ENCODE results near the gene ATP10A.

ATP10A gene

DNA sequence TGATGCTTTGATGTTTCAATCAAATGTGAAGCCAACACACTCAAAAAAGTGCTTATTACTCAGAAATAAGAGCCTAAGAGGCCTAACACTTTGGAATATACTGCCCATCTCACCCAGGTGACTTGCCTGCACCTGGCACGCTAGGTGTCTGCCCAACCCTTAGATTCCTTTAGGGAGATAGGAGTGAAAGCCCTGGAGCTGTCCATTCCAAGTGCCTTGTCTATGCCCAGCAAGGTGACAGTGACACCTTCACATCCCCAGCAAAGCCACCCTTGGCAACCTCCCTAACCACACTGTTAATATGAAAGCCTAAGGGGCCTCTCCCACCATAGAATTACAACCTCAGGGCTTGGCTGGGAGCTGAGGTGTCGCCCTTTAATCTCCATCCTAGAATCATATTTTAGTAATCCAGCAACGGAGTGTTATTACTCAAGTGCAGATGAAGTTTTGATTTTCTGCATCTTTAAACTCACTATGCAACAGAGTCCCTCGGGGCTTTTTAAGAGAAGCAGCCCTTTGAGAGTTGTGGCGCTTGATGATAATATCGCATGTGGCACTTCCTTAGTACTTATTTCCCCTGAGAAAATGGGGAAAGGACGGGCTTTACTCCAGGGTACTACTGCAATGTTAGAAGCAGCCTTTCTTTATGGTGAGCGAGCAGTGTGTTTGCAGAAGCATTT lies 24.8 kb downstream of the ATP10A start:
- TF ChIP-seq, protein P1, sequence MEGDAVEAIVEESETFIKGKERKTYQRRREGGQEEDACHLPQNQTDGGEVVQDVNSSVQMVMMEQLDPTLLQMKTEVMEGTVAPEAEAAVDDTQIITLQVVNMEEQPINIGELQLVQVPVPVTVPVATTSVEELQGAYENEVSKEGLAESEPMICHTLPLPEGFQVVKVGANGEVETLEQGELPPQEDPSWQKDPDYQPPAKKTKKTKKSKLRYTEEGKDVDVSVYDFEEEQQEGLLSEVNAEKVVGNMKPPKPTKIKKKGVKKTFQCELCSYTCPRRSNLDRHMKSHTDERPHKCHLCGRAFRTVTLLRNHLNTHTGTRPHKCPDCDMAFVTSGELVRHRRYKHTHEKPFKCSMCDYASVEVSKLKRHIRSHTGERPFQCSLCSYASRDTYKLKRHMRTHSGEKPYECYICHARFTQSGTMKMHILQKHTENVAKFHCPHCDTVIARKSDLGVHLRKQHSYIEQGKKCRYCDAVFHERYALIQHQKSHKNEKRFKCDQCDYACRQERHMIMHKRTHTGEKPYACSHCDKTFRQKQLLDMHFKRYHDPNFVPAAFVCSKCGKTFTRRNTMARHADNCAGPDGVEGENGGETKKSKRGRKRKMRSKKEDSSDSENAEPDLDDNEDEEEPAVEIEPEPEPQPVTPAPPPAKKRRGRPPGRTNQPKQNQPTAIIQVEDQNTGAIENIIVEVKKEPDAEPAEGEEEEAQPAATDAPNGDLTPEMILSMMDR (conservative IDR thresholded peaks at IDR 0.05; ENCODE audit: low read length): no peak
- no peak overlapping the region for H3K4me3 ChIP-seq (ENCODE audit: low read length)
- DNase-seq (ENCODE audit: low read depth): no peak

DNA sequence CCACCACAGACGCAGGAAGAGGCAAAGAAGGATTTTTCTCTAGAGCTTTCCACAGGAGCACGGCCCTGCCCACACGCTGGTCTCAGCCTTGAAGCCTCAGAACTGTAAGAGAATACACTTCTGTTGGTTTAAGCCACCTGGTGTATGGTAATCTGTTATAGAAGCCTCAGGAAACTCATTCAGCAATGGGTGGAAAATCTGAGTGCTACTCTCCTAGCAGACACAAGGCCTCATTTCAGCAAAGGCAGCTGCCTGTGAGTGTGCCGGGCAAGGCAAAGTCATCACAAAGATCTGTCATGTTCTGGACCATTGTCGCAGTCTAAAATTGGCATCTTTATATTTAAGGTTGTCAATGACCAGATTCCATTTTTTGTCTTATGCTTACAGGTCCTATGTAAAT lies 31.0 kb downstream of the ATP10A start:
- TF ChIP-seq, protein P1 (conservative IDR thresholded peaks at IDR 0.05; ENCODE audit: low read length): no peak
- H3K4me3 ChIP-seq (ENCODE audit: low read length): no peak overlapping the region
- DNase-seq (ENCODE audit: low read depth): peak; percentile 38

DNA sequence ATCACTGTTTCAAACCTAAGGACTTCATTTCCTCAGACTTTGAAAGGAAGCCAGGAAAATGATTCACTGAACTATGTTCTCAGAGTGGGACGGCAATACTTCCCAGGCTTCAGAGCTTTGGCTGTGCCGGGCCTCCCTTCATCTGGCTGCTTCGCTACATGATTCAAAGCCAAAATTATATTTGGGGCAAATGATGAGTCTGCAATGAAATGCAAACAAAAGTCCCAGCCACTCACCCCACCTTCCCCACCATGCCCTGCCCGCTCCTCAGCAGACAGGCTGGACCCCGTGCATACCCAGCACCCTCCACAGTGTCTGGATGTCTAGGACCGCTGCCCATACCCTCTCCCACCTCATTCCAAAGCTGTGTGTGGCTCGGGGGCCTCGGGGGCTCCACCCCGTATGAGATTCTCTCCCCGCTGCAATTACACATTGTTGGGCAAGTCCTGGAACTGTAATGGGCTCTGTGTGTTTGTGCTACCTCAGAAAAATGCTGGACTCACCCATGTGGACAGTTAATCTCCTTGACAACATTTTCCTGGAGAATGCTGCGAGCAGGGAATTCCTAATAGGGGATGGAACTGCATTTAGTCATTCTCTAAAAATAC lies 32.2 kb downstream of the ATP10A start:
- TF ChIP-seq, protein P1 (conservative IDR thresholded peaks at IDR 0.05; ENCODE audit: low read length): no peak
- peak overlapping the region; percentile 49 for H3K4me3 ChIP-seq (ENCODE audit: low read length)

DNA sequence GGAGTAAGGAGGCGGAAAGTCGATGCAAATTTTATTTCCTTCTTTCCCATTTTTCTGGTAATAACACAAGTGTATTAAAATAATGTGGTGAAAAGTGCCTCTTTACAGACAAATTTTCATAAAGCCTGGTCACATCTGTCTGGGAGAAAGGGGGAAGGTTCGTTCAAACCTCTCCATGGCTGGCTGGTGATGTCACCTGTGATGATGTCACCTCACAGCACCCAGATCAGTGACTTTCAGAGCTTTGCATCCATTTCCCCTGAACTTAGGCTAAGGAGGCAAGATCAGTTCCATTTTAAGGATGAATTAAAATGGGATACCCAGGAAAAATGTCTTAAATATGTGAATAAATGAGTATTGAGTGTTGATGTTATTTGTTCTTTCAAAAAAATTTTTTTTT lies 34.1 kb downstream of the ATP10A start:
- H3K4me3 ChIP-seq (ENCODE audit: low read length): no peak overlapping the region
- DNase-seq (ENCODE audit: low read depth): no peak
- TF ChIP-seq, protein P1 (conservative IDR thresholded peaks at IDR 0.05; ENCODE audit: low read length): no peak

More for the DNA sequence above, 32.2 kb downstream of the ATP10A start:
- DNase-seq (ENCODE audit: low read depth): peak; percentile 99

DNA sequence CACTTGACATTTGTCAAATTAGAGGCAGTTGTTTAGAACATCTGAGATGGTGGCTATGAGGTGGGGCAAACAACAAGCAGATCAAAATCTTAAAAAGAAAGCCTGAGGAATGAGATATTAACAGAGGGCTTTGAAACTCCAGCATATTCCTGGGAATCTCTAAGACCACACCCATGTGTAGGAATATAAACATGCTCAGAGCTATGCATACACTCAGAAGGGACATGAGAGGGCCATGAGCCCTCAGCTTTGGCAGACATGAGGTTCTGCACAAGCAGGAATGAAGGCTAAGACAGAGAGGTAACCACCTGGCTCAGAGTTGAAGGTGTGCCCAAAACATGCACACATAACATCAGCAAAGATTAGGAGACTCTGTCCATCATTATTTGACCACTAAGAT lies 37.9 kb downstream of the ATP10A start:
- TF ChIP-seq, protein P1 (conservative IDR thresholded peaks at IDR 0.05; ENCODE audit: low read length): no peak
- no peak for DNase-seq (ENCODE audit: low read depth)
- no peak overlapping the region for H3K4me3 ChIP-seq (ENCODE audit: low read length)

DNA sequence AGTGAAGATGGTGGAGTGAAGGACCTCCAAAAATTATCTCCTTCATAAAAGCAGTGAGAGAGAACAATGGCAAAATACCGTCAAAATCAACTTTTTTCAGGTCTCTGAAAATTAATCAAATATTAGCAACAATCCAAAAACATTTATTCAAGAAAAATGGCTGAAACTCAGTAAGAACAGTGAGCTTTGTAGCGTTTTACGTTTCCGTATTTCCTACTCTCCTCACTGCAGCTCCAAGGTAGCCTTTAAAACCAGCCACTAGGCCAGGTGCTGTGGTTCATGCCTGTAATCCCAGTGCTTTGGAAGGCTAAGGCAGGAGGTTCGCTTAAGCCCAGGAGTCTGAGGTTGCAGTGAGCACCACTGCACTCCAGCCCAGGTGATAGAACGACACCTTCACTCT lies 38.5 kb downstream of the ATP10A start:
- DNase-seq (ENCODE audit: low read depth): no peak
- TF ChIP-seq, protein P1 (conservative IDR thresholded peaks at IDR 0.05; ENCODE audit: low read length): no peak
- H3K4me3 ChIP-seq (ENCODE audit: low read length): no peak overlapping the region

DNA sequence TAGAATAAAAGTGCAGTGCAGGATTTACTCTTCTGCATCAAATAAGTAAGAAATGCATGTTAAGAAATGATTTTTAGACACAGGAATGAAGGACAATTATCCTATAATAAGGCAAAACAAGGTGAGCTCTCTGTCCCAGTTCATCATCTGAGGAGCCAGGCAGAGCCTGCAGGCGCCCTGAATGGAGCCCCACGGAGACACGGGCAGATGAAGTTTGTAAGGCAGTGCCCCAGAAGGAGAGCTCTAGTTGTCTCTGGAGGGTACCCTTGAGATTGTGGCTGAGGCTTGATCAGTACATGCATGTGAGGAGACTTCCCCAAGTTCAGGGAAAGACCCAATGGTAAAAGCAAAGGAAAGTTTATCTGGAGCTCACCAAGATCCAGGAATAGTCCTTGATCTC lies 50.3 kb downstream of the ATP10A start:
- no peak for DNase-seq (ENCODE audit: low read depth)
- TF ChIP-seq, protein P1 (conservative IDR thresholded peaks at IDR 0.05; ENCODE audit: low read length): no peak
- H3K4me3 ChIP-seq (ENCODE audit: low read length): no peak overlapping the region

Data from AG10803 (cell line).